ENCODE data around the gene CASP4. TPM values are rescaled to one million over a fixed set of nuclear protein-coding genes. Genes with fewer than 3 reads are reported as not detected.

CASP4 gene
- total RNA-seq, 3 donors from 2014 or later, result 101 to 222 (median 156) TPM

DNA sequence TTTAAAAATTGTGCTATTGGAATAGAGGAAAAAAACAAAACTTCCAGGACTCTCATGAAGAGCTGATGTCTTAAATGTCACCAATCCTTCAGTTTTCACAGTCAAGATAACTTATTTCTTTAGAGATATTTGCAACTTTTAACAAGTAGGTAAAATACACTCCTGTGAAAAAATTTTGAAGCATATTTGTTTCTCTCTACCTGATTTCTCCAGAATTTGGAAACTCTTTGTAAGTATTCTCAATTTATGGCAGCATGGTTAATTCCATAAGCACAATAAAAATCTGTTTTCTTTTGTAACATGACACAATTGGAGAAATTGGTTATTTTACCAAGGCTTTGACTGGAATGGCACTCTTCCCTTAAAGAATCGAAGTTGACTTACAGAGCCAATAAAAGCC is 4.1 kb downstream of the CASP4 start:
- Histone ChIP-seq H3K36me3 (no peaks in the 10 kb centered on the region), H3K4me3 (no peak overlapping the region), H3K27me3 (no peaks in the 10 kb centered on the region), H3K4me1 (no peaks in the 10 kb centered on the region), H3K27ac (no peak overlapping the region), H3K9me3 (peaks cover 0 to 9% of the 10 kb centered on the region in 2 donors)
- intact Hi-C loops (cut with DNase I; ENCODE audit: low total_unique reads), result no loop called here
- TF ChIP-seq, protein P1, sequence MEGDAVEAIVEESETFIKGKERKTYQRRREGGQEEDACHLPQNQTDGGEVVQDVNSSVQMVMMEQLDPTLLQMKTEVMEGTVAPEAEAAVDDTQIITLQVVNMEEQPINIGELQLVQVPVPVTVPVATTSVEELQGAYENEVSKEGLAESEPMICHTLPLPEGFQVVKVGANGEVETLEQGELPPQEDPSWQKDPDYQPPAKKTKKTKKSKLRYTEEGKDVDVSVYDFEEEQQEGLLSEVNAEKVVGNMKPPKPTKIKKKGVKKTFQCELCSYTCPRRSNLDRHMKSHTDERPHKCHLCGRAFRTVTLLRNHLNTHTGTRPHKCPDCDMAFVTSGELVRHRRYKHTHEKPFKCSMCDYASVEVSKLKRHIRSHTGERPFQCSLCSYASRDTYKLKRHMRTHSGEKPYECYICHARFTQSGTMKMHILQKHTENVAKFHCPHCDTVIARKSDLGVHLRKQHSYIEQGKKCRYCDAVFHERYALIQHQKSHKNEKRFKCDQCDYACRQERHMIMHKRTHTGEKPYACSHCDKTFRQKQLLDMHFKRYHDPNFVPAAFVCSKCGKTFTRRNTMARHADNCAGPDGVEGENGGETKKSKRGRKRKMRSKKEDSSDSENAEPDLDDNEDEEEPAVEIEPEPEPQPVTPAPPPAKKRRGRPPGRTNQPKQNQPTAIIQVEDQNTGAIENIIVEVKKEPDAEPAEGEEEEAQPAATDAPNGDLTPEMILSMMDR (IDR thresholded peaks at IDR 0.05), result no peak
- TF ChIP-seq POLR2A (IDR thresholded peaks at IDR 0.05) (no peak), POLR2AphosphoS5 (IDR thresholded peaks at IDR 0.05) (no peak)
- no peak for DNase-seq (ENCODE audit: low spot score in 2 of 2)

DNA sequence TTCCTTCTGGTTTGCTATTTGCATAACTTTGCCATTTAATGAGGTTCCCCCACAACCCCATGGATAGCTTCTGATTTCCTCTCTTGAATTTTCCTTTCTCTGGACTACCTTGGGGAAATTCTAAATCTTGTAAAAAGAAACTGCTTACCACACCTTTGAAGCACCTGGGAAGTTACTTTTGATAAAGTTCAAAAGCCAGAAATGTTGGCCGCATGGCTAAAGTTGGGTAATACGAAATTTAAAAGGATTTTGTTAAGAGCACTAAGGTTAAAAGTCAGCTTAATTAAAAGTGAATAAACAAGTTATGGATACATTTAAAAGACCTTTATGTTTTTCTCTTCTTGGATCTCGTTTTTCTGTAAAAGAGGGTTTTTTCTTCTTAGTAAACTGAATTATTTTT is 5.5 kb downstream of the CASP4 start:
- Histone ChIP-seq H3K4me1 (no peaks in the 10 kb centered on the region), H3K9me3 (peaks cover 0 to 9% of the 10 kb centered on the region in 2 donors), H3K4me3 (no peak overlapping the region), H3K27me3 (no peaks in the 10 kb centered on the region), H3K27ac (no peak overlapping the region), H3K36me3 (no peaks in the 10 kb centered on the region)
- DNase-seq (ENCODE audit: low spot score in 2 of 2), result no peak
- TF ChIP-seq POLR2AphosphoS5 (IDR thresholded peaks at IDR 0.05), result no peak
- no peak for TF ChIP-seq POLR2A (IDR thresholded peaks at IDR 0.05)
- TF ChIP-seq, protein P1 (IDR thresholded peaks at IDR 0.05), result no peak
- intact Hi-C loops (cut with DNase I; ENCODE audit: low total_unique reads), result no loop called here

DNA sequence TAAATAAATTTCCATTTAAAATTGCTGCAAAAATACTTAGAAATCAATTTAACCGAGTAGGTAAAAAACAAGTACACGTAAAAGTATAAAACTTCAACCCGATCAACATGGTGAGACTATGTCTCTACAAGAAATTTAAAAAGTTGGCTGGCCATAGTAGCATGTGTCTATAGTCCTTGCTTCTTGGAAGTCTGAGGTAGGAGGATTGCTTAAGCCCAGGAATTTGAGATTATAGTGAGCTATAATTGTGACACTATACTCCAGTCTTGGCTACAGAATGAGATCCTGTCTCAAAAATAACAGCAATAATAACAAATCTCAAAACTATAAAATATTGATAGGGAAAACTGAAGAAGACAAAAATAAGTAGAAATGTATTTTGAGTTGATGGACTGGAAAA is 11.1 kb downstream of the CASP4 start:
- no peak for TF ChIP-seq POLR2A (IDR thresholded peaks at IDR 0.05)
- TF ChIP-seq POLR2AphosphoS5 (IDR thresholded peaks at IDR 0.05), result no peak
- TF ChIP-seq, protein P1 (IDR thresholded peaks at IDR 0.05), result no peak
- Histone ChIP-seq H3K27me3 (no peaks in the 10 kb centered on the region), H3K27ac (no peak overlapping the region)

DNA sequence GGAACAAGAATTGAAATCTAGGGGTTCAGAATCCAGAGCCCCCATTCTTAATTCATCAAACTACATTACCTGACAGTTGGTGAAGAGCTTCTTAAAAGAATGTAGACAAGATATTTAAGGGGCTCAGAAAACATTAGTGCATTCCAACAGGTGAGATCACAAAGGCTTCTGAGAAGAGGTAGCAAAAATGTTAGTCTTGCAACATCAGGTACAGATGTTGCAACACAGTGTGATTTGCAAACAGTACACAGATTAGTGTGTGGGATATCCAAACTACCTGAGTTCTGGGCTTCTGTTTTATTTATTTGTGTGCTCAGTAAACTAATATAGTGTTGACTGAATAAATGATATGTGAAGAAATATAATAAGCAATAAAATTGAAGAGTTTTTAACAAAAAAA is 11.8 kb downstream of the CASP4 start:
- TF ChIP-seq, protein P1 (IDR thresholded peaks at IDR 0.05), result no peak
- no peak for TF ChIP-seq POLR2AphosphoS5 (IDR thresholded peaks at IDR 0.05)
- TF ChIP-seq POLR2A (IDR thresholded peaks at IDR 0.05), result no peak
- H3K27me3 ChIP-seq, result no peaks in the 10 kb centered on the region
- intact Hi-C loops (cut with DNase I; ENCODE audit: low total_unique reads), result no loop called here

More for the DNA sequence above, 11.1 kb downstream of the CASP4 start:
- no peak overlapping the region for H3K4me3 ChIP-seq
- H3K9me3 ChIP-seq, result no peaks in the 10 kb centered on the region
- no peaks in the 10 kb centered on the region for H3K36me3 ChIP-seq
- no peaks in the 10 kb centered on the region for H3K4me1 ChIP-seq
- no peak for DNase-seq (ENCODE audit: low spot score in 2 of 2)
- intact Hi-C loops (cut with DNase I; ENCODE audit: low total_unique reads), result no loop called here

DNA sequence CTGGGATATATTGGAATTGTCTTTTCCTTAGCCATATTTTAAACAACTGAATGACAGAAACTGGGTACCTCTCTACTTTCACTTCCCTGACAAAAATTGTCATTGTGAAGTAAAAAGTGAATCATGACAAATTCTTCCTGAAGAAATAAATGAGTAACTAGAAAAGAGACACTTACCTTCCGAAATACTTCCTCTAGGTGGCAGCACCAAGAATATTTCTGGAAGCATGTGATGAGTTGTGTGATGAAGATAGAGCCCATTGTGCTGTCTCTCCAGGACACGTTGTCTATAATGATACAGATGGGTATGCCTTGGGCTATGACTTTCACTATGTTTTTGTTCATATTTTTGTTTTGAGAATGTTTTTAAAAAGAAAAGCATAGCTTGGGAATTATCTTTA is 21.5 kb downstream of the CASP4 start:
- H3K27me3 ChIP-seq, result no peaks in the 10 kb centered on the region
- TF ChIP-seq POLR2A (IDR thresholded peaks at IDR 0.05) (no peak), POLR2AphosphoS5 (IDR thresholded peaks at IDR 0.05) (no peak)
- TF ChIP-seq, protein P1 (IDR thresholded peaks at IDR 0.05), result peak in 2 of 3 donors; percentile 15 to 29
- H3K9me3 ChIP-seq, result no peaks in the 10 kb centered on the region
- no peaks in the 10 kb centered on the region for H3K4me1 ChIP-seq
- no peak overlapping the region for H3K4me3 ChIP-seq
- intact Hi-C loops (cut with DNase I; ENCODE audit: low total_unique reads), result no loop called here
- no peak for DNase-seq (ENCODE audit: low spot score in 2 of 2)
- peaks cover 12% of the 10 kb centered on the region for H3K36me3 ChIP-seq
- no peak overlapping the region for H3K27ac ChIP-seq

More for the DNA sequence above, 11.8 kb downstream of the CASP4 start:
- Histone ChIP-seq H3K27ac (no peak overlapping the region), H3K4me3 (no peak overlapping the region), H3K36me3 (no peaks in the 10 kb centered on the region), H3K4me1 (no peaks in the 10 kb centered on the region), H3K9me3 (no peaks in the 10 kb centered on the region)
- DNase-seq (ENCODE audit: low spot score in 2 of 2), result no peak
